Karpas-422 (cell line): ENCODE results near the gene RXYLT1. TPM values are rescaled to one million over a fixed set of nuclear protein-coding genes. Genes with fewer than 3 reads are reported as not detected.
"Not testable (repeated sequence)": the region's sequence is repeated elsewhere in the genome, so short reads cannot be mapped to it uniquely, and the experiment has no call there.

Experiments
- DNase-seq: peaks from one replicate; pipeline ENCODE4 v3.0.0-alpha.2; 2015
- H2AFZ ChIP-seq: fragments of 200-600 bp; sonication (generic); 2 replicates; pipeline ENCODE4 v1.6.1; 2014; ENCODE audit warnings: antibody characterized with exemption, low read length, mixed read lengths
- H3K27ac ChIP-seq: fragments of 200-600 bp; sonication (generic); 2 replicates; pipeline ENCODE4 v1.5.1; 2014; ENCODE audit warnings: mild to moderate bottlenecking, low read length, moderate library complexity
- H3K27me3 ChIP-seq: fragments of 200-600 bp; sonication (generic); 2 replicates; pipeline ENCODE4 v1.6.1; 2014; ENCODE audit warnings: low read length, mixed read lengths
- H3K36me3 ChIP-seq: fragments of 200-600 bp; sonication (generic); 2 replicates; pipeline ENCODE4 v1.6.1; 2014; ENCODE audit warnings: low read length, mixed read lengths; ENCODE audit not compliant: insufficient read depth
- H3K4me1 ChIP-seq: fragments of 200-600 bp; sonication (generic); 2 replicates; pipeline ENCODE4 v1.6.1; 2014; ENCODE audit warnings: mild to moderate bottlenecking, low read length, mixed read lengths
- H3K4me2 ChIP-seq: fragments of 200-600 bp; sonication (generic); 2 replicates; pipeline ENCODE4 v1.6.1; 2014; ENCODE audit warnings: low read length, low read depth, mild to moderate bottlenecking; ENCODE audit not compliant: poor library complexity, severe bottlenecking
- H3K4me3 ChIP-seq: fragments of 200-600 bp; sonication (generic); 2 replicates; pipeline ENCODE4 v1.5.1; 2014; ENCODE audit warnings: mild to moderate bottlenecking, antibody characterized with exemption, low read length, mixed read lengths
- H3K79me2 ChIP-seq: fragments of 200-600 bp; sonication (generic); 2 replicates; pipeline ENCODE4 v1.6.1; 2014; ENCODE audit warnings: mild to moderate bottlenecking, low read length, mixed read lengths
- H3K9ac ChIP-seq: fragments of 200-600 bp; sonication (generic); 2 replicates; pipeline ENCODE4 v1.6.0; 2014; ENCODE audit warnings: low read length
- H3K9me2 ChIP-seq: fragments of 200-600 bp; sonication (generic), shearing (Covaris generic); replicated peaks from 2 replicates; pipeline ENCODE4 v1.6.0; 2014; ENCODE audit warnings: mild to moderate bottlenecking, low read length, moderate library complexity; ENCODE audit not compliant: insufficient read depth
- H3K9me3 ChIP-seq: fragments of 300-700, 200-600 bp; sonication (generic); 2 replicates; pipeline ENCODE4 v1.6.1; 2014; ENCODE audit warnings: low read length, mixed read lengths
- H4K20me1 ChIP-seq: fragments of 200-600 bp; sonication (generic); 2 replicates; pipeline ENCODE4 v1.6.1; 2014; ENCODE audit warnings: mild to moderate bottlenecking, antibody characterized with exemption, low read length, low read depth; ENCODE audit not compliant: insufficient read depth
- total RNA-seq: library from RNA; depleted of rRNA; stranded (reverse); fragments of >200 nt; shearing (Covaris generic); gene quantifications from 2 replicates; pipeline ENCODE4 v1.2.3, GENCODE V29; 2014; ENCODE audit warnings: low replicate concordance; rRNA removed

RXYLT1 gene, protein sequence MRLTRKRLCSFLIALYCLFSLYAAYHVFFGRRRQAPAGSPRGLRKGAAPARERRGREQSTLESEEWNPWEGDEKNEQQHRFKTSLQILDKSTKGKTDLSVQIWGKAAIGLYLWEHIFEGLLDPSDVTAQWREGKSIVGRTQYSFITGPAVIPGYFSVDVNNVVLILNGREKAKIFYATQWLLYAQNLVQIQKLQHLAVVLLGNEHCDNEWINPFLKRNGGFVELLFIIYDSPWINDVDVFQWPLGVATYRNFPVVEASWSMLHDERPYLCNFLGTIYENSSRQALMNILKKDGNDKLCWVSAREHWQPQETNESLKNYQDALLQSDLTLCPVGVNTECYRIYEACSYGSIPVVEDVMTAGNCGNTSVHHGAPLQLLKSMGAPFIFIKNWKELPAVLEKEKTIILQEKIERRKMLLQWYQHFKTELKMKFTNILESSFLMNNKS
- 27.4 and 31.3 TPM in 2 replicates for total RNA-seq

GRCh38 chr12:63779498-63780481, at the start of gene RXYLT1:
RXYLT1 (plus strand) TSS chr12:63779909; CDS start chr12:63779961, 52 bp downstream.
- H3K4me1 ChIP-seq: peaks cover 24% of the 10 kb centered on the region
- no peaks in the 10 kb centered on the region for H4K20me1 ChIP-seq
- peak within 1 kb of the TSS; percentile 99 for H3K4me3 ChIP-seq
- peak within 1 kb of the TSS; percentile 98 for H3K9ac ChIP-seq
- H2AFZ ChIP-seq: peak within 1 kb of the TSS; percentile 98; the same call in 1 of the 2 replicates
- peak; percentile 93 for DNase-seq
- no peaks in the 10 kb centered on the region for H3K9me2 ChIP-seq
- peak within 1 kb of the TSS; percentile 87 for H3K4me2 ChIP-seq
- H3K9me3 ChIP-seq: no peaks in the 10 kb centered on the region
- no peaks in the 10 kb centered on the region for H3K27me3 ChIP-seq
- peaks cover 19% of the 10 kb centered on the region; the same call in 1 of the 2 replicates for H3K36me3 ChIP-seq
- 0 out of 2 replicates have a peak within 1 kb of the TSS, but pooled peaks have one; percentile 34 for H3K27ac ChIP-seq
- H3K79me2 ChIP-seq: peaks cover 17% of the 10 kb centered on the region

GRCh38 chr12:63732779-63733178, 46.9 kb upstream of the RXYLT1 start:
- not testable (repeated sequence) for H3K4me3 ChIP-seq, H3K9me2 ChIP-seq, DNase-seq, H3K4me2 ChIP-seq, H4K20me1 ChIP-seq, H3K9me3 ChIP-seq, H2AFZ ChIP-seq, H3K27ac ChIP-seq, H3K4me1 ChIP-seq, H3K79me2 ChIP-seq, H3K27me3 ChIP-seq, H3K36me3 ChIP-seq, H3K9ac ChIP-seq

DNA sequence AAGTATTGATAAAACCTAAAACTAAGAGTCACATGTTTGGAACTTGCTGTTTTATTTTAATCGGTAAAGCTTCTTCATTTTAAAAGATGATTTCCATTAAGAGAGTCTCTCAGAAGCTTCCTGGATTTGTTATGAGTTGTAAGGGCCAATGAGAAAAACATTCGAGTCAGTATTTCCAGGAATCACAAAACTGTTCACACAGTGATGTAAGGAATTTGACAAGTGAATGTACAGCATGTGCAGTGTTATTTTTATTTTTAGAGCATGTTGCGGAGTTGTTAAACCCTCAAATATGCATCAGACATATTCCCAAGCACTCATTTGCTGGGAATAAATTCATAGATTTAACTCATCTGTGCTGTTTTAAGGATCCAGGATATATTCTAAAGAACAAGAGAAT, 46.1 kb upstream of the RXYLT1 start:
- not testable (repeated sequence) for H3K4me3 ChIP-seq, H3K9ac ChIP-seq, DNase-seq, H3K27me3 ChIP-seq, H3K9me2 ChIP-seq, H3K79me2 ChIP-seq, H4K20me1 ChIP-seq, H3K36me3 ChIP-seq, H3K9me3 ChIP-seq, H3K27ac ChIP-seq, H3K4me1 ChIP-seq, H3K4me2 ChIP-seq, H2AFZ ChIP-seq

DNA sequence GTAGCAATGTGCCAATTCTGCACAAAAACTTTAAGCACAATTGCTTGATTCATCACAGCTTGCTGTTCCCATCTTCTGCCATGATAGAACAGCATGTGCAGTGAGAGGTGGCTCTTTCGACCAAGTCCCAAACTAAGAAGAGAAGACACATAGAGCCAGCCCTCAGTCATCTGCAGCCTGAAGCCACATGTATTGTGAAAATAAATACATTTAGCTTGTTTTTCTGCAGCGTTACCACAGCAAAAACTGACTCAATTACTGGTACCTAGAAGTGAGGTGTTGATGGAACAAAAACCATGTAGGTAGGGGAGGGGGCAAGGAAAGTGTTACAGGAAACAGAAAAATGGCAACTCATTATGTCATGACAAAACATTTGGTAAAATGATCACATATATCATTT, 39.2 kb upstream of the RXYLT1 start:
- not testable (repeated sequence) for H3K79me2 ChIP-seq, H3K4me2 ChIP-seq, H3K4me1 ChIP-seq, H2AFZ ChIP-seq, H3K27me3 ChIP-seq, H3K9ac ChIP-seq, H3K27ac ChIP-seq, H4K20me1 ChIP-seq, H3K9me3 ChIP-seq, H3K4me3 ChIP-seq, H3K9me2 ChIP-seq, H3K36me3 ChIP-seq, DNase-seq

- DNase-seq: not testable (repeated sequence)
These were observed 38.3 kb upstream of the RXYLT1 start for GRCh38 chr12:63741431-63741830.

DNA sequence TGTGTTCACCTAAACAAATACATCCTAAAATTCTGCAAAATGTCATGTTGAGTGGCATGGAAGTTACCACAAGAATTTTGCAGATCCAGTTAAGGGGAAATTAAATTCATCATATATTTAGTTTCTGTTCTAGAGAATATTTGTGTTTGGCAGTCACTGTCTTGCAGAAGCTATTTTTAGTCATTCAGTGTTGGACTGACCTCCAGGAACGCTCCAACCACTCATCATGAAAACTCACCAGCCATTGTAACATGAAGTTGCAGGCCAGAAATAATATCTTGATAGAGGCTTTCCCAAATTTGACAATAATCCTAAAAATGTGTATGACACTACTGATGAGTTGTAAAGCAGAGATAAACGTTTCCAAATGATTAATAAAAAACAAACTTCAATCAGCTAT, 35.6 kb upstream of the RXYLT1 start:
- not testable (repeated sequence) for H3K9me2 ChIP-seq, H3K27me3 ChIP-seq, H3K9ac ChIP-seq, H3K4me3 ChIP-seq, H3K27ac ChIP-seq, DNase-seq, H3K4me1 ChIP-seq, H3K36me3 ChIP-seq, H4K20me1 ChIP-seq, H3K79me2 ChIP-seq, H3K4me2 ChIP-seq, H2AFZ ChIP-seq, H3K9me3 ChIP-seq

More at GRCh38 chr12:63741431-63741830, 38.3 kb upstream of the RXYLT1 start:
- H3K9me3 ChIP-seq, H3K4me1 ChIP-seq, H3K36me3 ChIP-seq, H3K4me3 ChIP-seq, H3K27me3 ChIP-seq, H2AFZ ChIP-seq, H3K79me2 ChIP-seq, H3K9ac ChIP-seq, H3K9me2 ChIP-seq, H3K27ac ChIP-seq, H3K4me2 ChIP-seq, H4K20me1 ChIP-seq: not testable (repeated sequence)

DNA sequence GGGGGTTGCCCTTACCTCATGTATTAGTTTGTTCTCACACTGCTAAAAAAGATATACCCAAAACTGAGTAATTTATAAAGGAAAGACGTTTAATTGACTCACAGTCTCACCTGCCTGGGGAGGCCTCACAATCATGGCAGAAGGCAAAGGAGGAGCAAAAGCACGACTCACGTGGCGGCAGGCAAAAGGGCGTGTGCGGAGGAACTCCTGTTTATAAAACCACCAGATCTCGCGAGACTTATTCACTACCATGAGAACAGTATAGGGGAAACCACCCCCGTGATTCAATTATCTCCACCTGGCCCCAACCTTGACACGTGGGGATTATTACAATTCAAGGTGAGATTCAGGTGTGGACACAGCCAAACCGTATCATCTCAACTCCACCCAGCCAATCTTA, 33.2 kb upstream of the RXYLT1 start:
- not testable (repeated sequence) for H3K79me2 ChIP-seq, H3K27ac ChIP-seq, DNase-seq, H3K27me3 ChIP-seq, H3K9ac ChIP-seq, H3K4me1 ChIP-seq, H3K4me2 ChIP-seq, H2AFZ ChIP-seq, H3K9me3 ChIP-seq, H3K36me3 ChIP-seq, H4K20me1 ChIP-seq, H3K9me2 ChIP-seq, H3K4me3 ChIP-seq

GRCh38 chr12:63747136-63747535, 32.6 kb upstream of the RXYLT1 start:
- not testable (repeated sequence) for H3K4me3 ChIP-seq, H3K9me3 ChIP-seq, H4K20me1 ChIP-seq, H3K9me2 ChIP-seq, H3K27me3 ChIP-seq, H2AFZ ChIP-seq, H3K79me2 ChIP-seq, H3K4me2 ChIP-seq, H3K4me1 ChIP-seq, DNase-seq, H3K9ac ChIP-seq, H3K36me3 ChIP-seq, H3K27ac ChIP-seq
